ENCODE data around the gene SH3RF3. TPM values are rescaled to one million over a fixed set of nuclear protein-coding genes. Genes with fewer than 3 reads are reported as not detected.

The SH3RF3 gene
- total and polyA plus RNA-seq, 2 donors (not counting 1 experiment from before 2014, with no cell fraction given): 8.3 to 10.1 TPM

GRCh38 chr2:109433486-109433885 is 304.5 kb downstream of the SH3RF3 start:
- no peak overlapping the region for H3K27ac ChIP-seq (ENCODE audit: insufficient read depth, low read length)
- no peaks in the 10 kb centered on the region for H3K79me2 ChIP-seq (ENCODE audit: control insufficient read depth, insufficient read depth, low read length)
- no peaks in the 10 kb centered on the region for H3K9me3 ChIP-seq (ENCODE audit: control insufficient read depth, insufficient read depth, low read depth, low read length)
- no peaks in the 10 kb centered on the region for H4K20me1 ChIP-seq (ENCODE audit: control insufficient read depth, extremely low read depth, insufficient read depth, low read length)
- no peak overlapping the region for H3K4me3 ChIP-seq (replicated peaks in 1 of 4; ENCODE audit: control extremely low read depth in 1 of 4, insufficient read depth in 1 of 4, low read depth in 3 of 4, low read length in 4 of 4)
- peaks cover 9% of the 10 kb centered on the region for H3K36me3 ChIP-seq (ENCODE audit: control insufficient read depth, insufficient read depth, low read length)
- no peak overlapping the region for H3K4me2 ChIP-seq (ENCODE audit: extremely low read depth, insufficient read depth, low read length)
- H3K27me3 ChIP-seq (ENCODE audit: control insufficient read depth, insufficient read depth, low read length): no peaks in the 10 kb centered on the region
- TF ChIP-seq EZH2 (IDR thresholded peaks at IDR 0.05; ENCODE audit: low read length, missing control alignments) (no peak), CTCF (conservative IDR thresholded peaks at IDR 0.05 in 1 of 2, IDR thresholded peaks at IDR 0.05 in 1 of 2; ENCODE audit: low read depth in 1 of 2, low read length in 2 of 2) (no peak)
- peaks cover 18% of the 10 kb centered on the region for H3K4me1 ChIP-seq (ENCODE audit: control insufficient read depth, extremely low read depth, insufficient read depth, low read length)
- no peak overlapping the region for H3K9ac ChIP-seq (ENCODE audit: insufficient read depth, low read length)
- DNase-seq (ENCODE audit: low read depth in 2 of 2): no peak
- no peak overlapping the region for H2AFZ ChIP-seq (ENCODE audit: low read length)

- peaks cover 21% of the 10 kb centered on the region for H3K4me1 ChIP-seq (ENCODE audit: control insufficient read depth, extremely low read depth, insufficient read depth, low read length)
- no peaks in the 10 kb centered on the region for H3K27me3 ChIP-seq (ENCODE audit: control insufficient read depth, insufficient read depth, low read length)
- no peak overlapping the region for H3K9ac ChIP-seq (ENCODE audit: insufficient read depth, low read length)
- TF ChIP-seq EZH2 (IDR thresholded peaks at IDR 0.05; ENCODE audit: low read length, missing control alignments) (no peak), CTCF (conservative IDR thresholded peaks at IDR 0.05 in 1 of 2, IDR thresholded peaks at IDR 0.05 in 1 of 2; ENCODE audit: low read depth in 1 of 2, low read length in 2 of 2) (no peak)
- peaks cover 9% of the 10 kb centered on the region for H3K36me3 ChIP-seq (ENCODE audit: control insufficient read depth, insufficient read depth, low read length)
- H3K4me3 ChIP-seq (replicated peaks in 1 of 4; ENCODE audit: control extremely low read depth in 1 of 4, insufficient read depth in 1 of 4, low read depth in 3 of 4, low read length in 4 of 4): no peak overlapping the region
- H3K27ac ChIP-seq (ENCODE audit: insufficient read depth, low read length): no peak overlapping the region
- no peak overlapping the region for H2AFZ ChIP-seq (ENCODE audit: low read length)
- no peaks in the 10 kb centered on the region for H3K79me2 ChIP-seq (ENCODE audit: control insufficient read depth, insufficient read depth, low read length)
- no peak overlapping the region for H3K4me2 ChIP-seq (ENCODE audit: extremely low read depth, insufficient read depth, low read length)
- H3K9me3 ChIP-seq (ENCODE audit: control insufficient read depth, insufficient read depth, low read depth, low read length): no peaks in the 10 kb centered on the region
- no peaks in the 10 kb centered on the region for H4K20me1 ChIP-seq (ENCODE audit: control insufficient read depth, extremely low read depth, insufficient read depth, low read length)
- DNase-seq (ENCODE audit: low read depth in 2 of 2): no peak
These were observed 304.9 kb downstream of the SH3RF3 start for GRCh38 chr2:109433926-109434325.

GRCh38 chr2:109434351-109434750 is 305.3 kb downstream of the SH3RF3 start:
- H4K20me1 ChIP-seq (ENCODE audit: control insufficient read depth, extremely low read depth, insufficient read depth, low read length): no peaks in the 10 kb centered on the region
- H3K4me2 ChIP-seq (ENCODE audit: extremely low read depth, insufficient read depth, low read length): no peak overlapping the region
- H3K4me3 ChIP-seq (replicated peaks in 1 of 4; ENCODE audit: control extremely low read depth in 1 of 4, insufficient read depth in 1 of 4, low read depth in 3 of 4, low read length in 4 of 4): no peak overlapping the region
- H3K9ac ChIP-seq (ENCODE audit: insufficient read depth, low read length): no peak overlapping the region
- no peak for DNase-seq (ENCODE audit: low read depth in 2 of 2)
- no peak overlapping the region for H2AFZ ChIP-seq (ENCODE audit: low read length)
- peaks cover 11% of the 10 kb centered on the region for H3K36me3 ChIP-seq (ENCODE audit: control insufficient read depth, insufficient read depth, low read length)
- H3K79me2 ChIP-seq (ENCODE audit: control insufficient read depth, insufficient read depth, low read length): no peaks in the 10 kb centered on the region
- no peaks in the 10 kb centered on the region for H3K27me3 ChIP-seq (ENCODE audit: control insufficient read depth, insufficient read depth, low read length)
- TF ChIP-seq CTCF (conservative IDR thresholded peaks at IDR 0.05 in 1 of 2, IDR thresholded peaks at IDR 0.05 in 1 of 2; ENCODE audit: low read depth in 1 of 2, low read length in 2 of 2): no peak
- TF ChIP-seq EZH2 (IDR thresholded peaks at IDR 0.05; ENCODE audit: low read length, missing control alignments): no peak
- H3K4me1 ChIP-seq (ENCODE audit: control insufficient read depth, extremely low read depth, insufficient read depth, low read length): peaks cover 22% of the 10 kb centered on the region
- H3K27ac ChIP-seq (ENCODE audit: insufficient read depth, low read length): no peak overlapping the region
- no peaks in the 10 kb centered on the region for H3K9me3 ChIP-seq (ENCODE audit: control insufficient read depth, insufficient read depth, low read depth, low read length)

All from fibroblast of lung (primary cell).